Measurements from ENCODE around the gene LIMK2. TPM values are rescaled to one million over a fixed set of nuclear protein-coding genes. Genes with fewer than 3 reads are reported as not detected.
A peak's percentile ranks its signal among the peaks of the same experiment; 100 is the strongest.

LIMK2 gene
- total RNA-seq, 1 donor from 2014 or later: 18.4 TPM

DNA sequence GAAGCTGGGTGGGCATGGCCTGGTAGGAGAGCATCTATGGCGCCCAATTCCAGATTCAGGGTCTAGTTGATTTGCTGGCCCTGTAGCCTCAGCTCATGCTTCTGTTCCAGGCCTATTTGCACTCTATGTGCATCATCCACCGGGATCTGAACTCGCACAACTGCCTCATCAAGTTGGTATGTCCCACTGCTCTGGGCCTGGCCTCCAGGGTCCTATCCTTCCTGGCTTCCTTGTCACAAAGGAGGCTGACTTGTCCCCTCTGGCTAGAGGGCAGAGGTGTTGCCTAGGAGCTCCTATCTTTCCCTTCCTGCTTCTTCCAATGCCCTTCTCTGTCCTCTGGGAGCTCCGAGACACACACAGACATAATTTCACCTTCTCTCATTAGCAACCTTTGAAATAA lies 58.9 kb downstream of the LIMK2 start:
- H3K36me3 ChIP-seq: peaks cover 54 to 78% of the 10 kb centered on the region in 2 donors
- intact Hi-C loops (cut with DNase I): loop anchor here (5.0 kb wide), 1 partner anchor 164 kb away; the partner anchor contains the start of gene SELENOM

DNA sequence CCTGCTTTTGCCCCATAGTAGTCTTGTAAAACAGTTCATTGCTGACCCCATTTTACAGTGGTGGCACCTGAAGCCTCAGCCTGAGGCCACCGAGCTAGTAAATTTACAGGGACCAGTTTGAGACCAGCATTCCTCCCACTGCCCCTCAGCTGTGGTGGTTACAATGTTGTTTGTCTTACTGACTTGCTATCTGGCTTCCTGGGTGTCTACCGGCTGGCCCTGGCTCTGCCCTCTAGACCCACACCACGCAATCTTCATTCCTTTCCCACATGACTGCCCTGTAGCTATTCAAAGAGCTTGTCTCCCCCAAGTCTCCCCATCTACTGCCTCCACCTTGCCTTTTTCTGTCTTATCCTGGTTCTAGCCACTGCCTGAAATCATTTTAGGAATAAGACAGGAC lies 59.4 kb downstream of the LIMK2 start:
- intact Hi-C loops (cut with DNase I): loop anchor here (5.0 kb wide), 1 partner anchor 164 kb away; the partner anchor contains the start of gene SELENOM
- Histone ChIP-seq H3K27ac (no peak overlapping the region), H3K27me3 (no peaks in the 10 kb centered on the region), H3K4me3 (no peak overlapping the region), H3K36me3 (peaks cover 50 to 74% of the 10 kb centered on the region in 2 donors), H3K4me1 (no peaks in the 10 kb centered on the region), H3K9me3 (no peaks in the 10 kb centered on the region)
- no peak for TF ChIP-seq CTCF (IDR thresholded peaks at IDR 0.05)
- DNase-seq (ENCODE audit: low spot score in 2 of 2): no peak

More for the DNA sequence above, 58.9 kb downstream of the LIMK2 start:
- no peak for TF ChIP-seq CTCF (IDR thresholded peaks at IDR 0.05)
- Histone ChIP-seq H3K9me3 (no peaks in the 10 kb centered on the region), H3K4me3 (no peak overlapping the region), H3K27ac (no peak overlapping the region), H3K4me1 (no peaks in the 10 kb centered on the region), H3K27me3 (no peaks in the 10 kb centered on the region)
- no peak for DNase-seq (ENCODE audit: low spot score in 2 of 2)

GRCh38 chr22:31272522-31273446 lies 60.7 kb downstream of the LIMK2 start:
- no peaks in the 10 kb centered on the region for H3K9me3 ChIP-seq
- peaks cover 47 to 72% of the 10 kb centered on the region in 2 donors for H3K36me3 ChIP-seq
- H3K4me1 ChIP-seq: no peaks in the 10 kb centered on the region
- H3K4me3 ChIP-seq: no peak overlapping the region
- peak; percentile 54 to 76 (median 70) for TF ChIP-seq CTCF (IDR thresholded peaks at IDR 0.05)
- no peak for DNase-seq (ENCODE audit: low spot score in 2 of 2)
- intact Hi-C loops (cut with DNase I): loop anchor here (1.0 to 5.0 kb wide), 2 partner anchors 60 to 165 kb away; partner anchors contain the start of genes LIMK2 and SELENOM
- peak overlapping the region; percentile 18 to 44 for H3K27ac ChIP-seq
- no peaks in the 10 kb centered on the region for H3K27me3 ChIP-seq

GRCh38 chr22:31274017-31274416 lies 61.9 kb downstream of the LIMK2 start:
- TF ChIP-seq CTCF (IDR thresholded peaks at IDR 0.05): no peak
- H3K27ac ChIP-seq: no peak overlapping the region
- no peaks in the 10 kb centered on the region for H3K9me3 ChIP-seq
- DNase-seq (ENCODE audit: low spot score in 2 of 2): no peak
- no peaks in the 10 kb centered on the region for H3K4me1 ChIP-seq
- H3K36me3 ChIP-seq: peaks cover 44 to 71% of the 10 kb centered on the region in 2 donors
- H3K27me3 ChIP-seq: no peaks in the 10 kb centered on the region
- no peak overlapping the region for H3K4me3 ChIP-seq
- intact Hi-C loops (cut with DNase I): loop anchor here (5.0 kb wide), 1 partner anchor 167 kb away; the partner anchor contains the start of gene SELENOM

GRCh38 chr22:31275018-31275417 lies 62.9 kb downstream of the LIMK2 start:
- Histone ChIP-seq H3K4me1 (no peaks in the 10 kb centered on the region), H3K36me3 (peaks cover 53 to 76% of the 10 kb centered on the region in 2 donors), H3K27ac (no peak overlapping the region), H3K4me3 (no peak overlapping the region), H3K9me3 (no peaks in the 10 kb centered on the region), H3K27me3 (no peaks in the 10 kb centered on the region)
- no peak for TF ChIP-seq CTCF (IDR thresholded peaks at IDR 0.05)
- DNase-seq (ENCODE audit: low spot score in 2 of 2): no peak
- intact Hi-C loops (cut with DNase I): no loop called here

Data from ascending aorta (tissue), 2 donors.